CD14-positive monocyte (primary cell): ENCODE results near the gene RPS6KA4. TPM values are rescaled to one million over a fixed set of nuclear protein-coding genes. Genes with fewer than 3 reads are reported as not detected.
A peak's percentile ranks its signal among the peaks of the same experiment; 100 is the strongest.

Experiments
- DNase-seq, 3 donors: peaks; one replicate each; pipeline ENCODE4 v3.0.0-alpha.2; 2011 to 2022
- H2AFZ ChIP-seq: 2 replicates; pipeline ENCODE4 v1.6.0; 2012; ENCODE audit warnings: mild to moderate bottlenecking, low read depth, low read length, inconsistent platforms; ENCODE audit not compliant: insufficient read depth, poor library complexity, severe bottlenecking
- H3K27ac ChIP-seq, 2 donors: 1 replicate in 1 of 2; 2 replicates in 1 of 2; pipeline ENCODE4 v1.5.1; 2012 to 2013; ENCODE audit warnings: low read length in 2 of 2, control low read depth in 1 of 2, inconsistent platforms in 1 of 2, low read depth in 1 of 2, mild to moderate bottlenecking in 1 of 2
- H3K27me3 ChIP-seq, 2 donors: one replicate each; pipeline versions ENCODE4 v1.6.0 to v1.6.1; 2011 to 2013; ENCODE audit warnings: low read length in 2 of 2; ENCODE audit not compliant: control insufficient read depth in 2 of 2, insufficient read depth in 2 of 2
- H3K36me3 ChIP-seq, 2 donors: replicated peaks in 1 of 2; 1 replicate in 1 of 2; 2 replicates in 1 of 2; pipeline versions ENCODE4 v1.5.1 to v1.6.1; 2012 to 2013; ENCODE audit warnings: low read length in 2 of 2, control low read depth in 1 of 2, inconsistent platforms in 1 of 2, mild to moderate bottlenecking in 1 of 2; ENCODE audit not compliant: insufficient read depth in 2 of 2, control insufficient read depth in 1 of 2
- H3K4me1 ChIP-seq, 2 donors: 1 replicate in 1 of 2; 2 replicates in 1 of 2; pipeline versions ENCODE4 v1.5.1 to v1.6.1; 2012 to 2013; ENCODE audit warnings: low read length in 2 of 2, control low read depth in 1 of 2, inconsistent platforms in 1 of 2, mild to moderate bottlenecking in 1 of 2, moderate library complexity in 1 of 2; ENCODE audit not compliant: insufficient read depth in 2 of 2, control insufficient read depth in 1 of 2
- H3K4me2 ChIP-seq: replicated peaks from 2 replicates; pipeline ENCODE3; 2012; ENCODE audit warnings: low read length, moderate library complexity, mild to moderate bottlenecking; ENCODE audit not compliant: poor library complexity, severe bottlenecking; ENCODE audit errors: extremely low read depth
- H3K4me3 ChIP-seq, 3 experiments: fragments of 200-600 bp in 1 of 3; sonication (generic) in 1 of 3; replicated peaks in 1 of 3; 1 replicate in 2 of 3; 2 replicates in 1 of 3; pipeline ENCODE4 v1.5.1; 2011 to 2013; ENCODE audit warnings: low read length in 3 of 3, mild to moderate bottlenecking in 3 of 3, control low read depth in 2 of 3, low read depth in 2 of 3, inconsistent platforms in 1 of 3, moderate library complexity in 1 of 3
- H3K79me2 ChIP-seq: 2 replicates; pipeline ENCODE4 v1.6.0; 2012; ENCODE audit warnings: mild to moderate bottlenecking, control low read depth, inconsistent platforms, low read length, moderate library complexity; ENCODE audit not compliant: insufficient read depth
- H3K9ac ChIP-seq: 2 replicates; pipeline ENCODE4 v1.6.0; 2017; ENCODE audit warnings: low read length, mild to moderate bottlenecking; ENCODE audit not compliant: insufficient read depth, poor library complexity, severe bottlenecking
- H3K9me3 ChIP-seq, 2 donors: replicated peaks in 1 of 2; 1 replicate in 1 of 2; 2 replicates in 1 of 2; pipeline versions ENCODE4 v1.5.1 to v1.6.1; 2012 to 2013; ENCODE audit warnings: low read length in 2 of 2, control low read depth in 1 of 2; ENCODE audit not compliant: control insufficient read depth in 1 of 2, insufficient read depth in 1 of 2
- H4K20me1 ChIP-seq: 2 replicates; pipeline ENCODE4 v1.6.0; 2012; ENCODE audit warnings: mild to moderate bottlenecking, low read length, control low read depth, moderate library complexity; ENCODE audit not compliant: insufficient read depth
- H3K27ac Mint-ChIP-seq, 7 donors: one replicate each; pipeline ENCODE4 v1.8.0; 2020; ENCODE audit warnings: mild to moderate bottlenecking in 7 of 7, mixed read lengths in 7 of 7, moderate library complexity in 6 of 7, inconsistent platforms in 2 of 7
- H3K27me3 Mint-ChIP-seq, 3 donors: one replicate each; pipeline ENCODE4 v1.8.0; 2021 to 2022; ENCODE audit warnings: low read depth in 3 of 3, mild to moderate bottlenecking in 3 of 3, mixed read lengths in 3 of 3, moderate library complexity in 3 of 3, inconsistent platforms in 1 of 3
- H3K36me3 Mint-ChIP-seq, 2 donors: one replicate each; pipeline ENCODE4 v1.8.0; 2020; ENCODE audit warnings: mixed read lengths in 2 of 2, inconsistent platforms in 1 of 2, mild to moderate bottlenecking in 1 of 2
- H3K4me1 Mint-ChIP-seq: one replicate; pipeline ENCODE4 v1.8.0; 2020; ENCODE audit warnings: mild to moderate bottlenecking, mixed read lengths
- H3K4me3 Mint-ChIP-seq, 2 donors: one replicate each; pipeline ENCODE4 v1.8.0; 2020; ENCODE audit warnings: mild to moderate bottlenecking in 2 of 2, mixed read lengths in 2 of 2, moderate library complexity in 1 of 2
- H3K9me3 Mint-ChIP-seq, 7 donors: one replicate each; pipeline ENCODE4 v1.8.0; 2020 to 2022; ENCODE audit warnings: mixed read lengths in 7 of 7, mild to moderate bottlenecking in 6 of 7, moderate library complexity in 6 of 7, inconsistent platforms in 2 of 7
- WGBS: methylation state at CpG from one replicate; pipeline ENCODE4 v1.1.5; 2013; ENCODE audit warnings: missing lambda C conversion rate; ENCODE audit not compliant: insufficient coverage; 5-methylcytosine and 5-hydroxymethylcytosine counted together
- intact Hi-C, 2 donors: fragments of 100-400 bp; cut with micrococcal nuclease; formaldehyde crosslinking; loops; one replicate each; pipeline versions ENCODE4 v1.15.0 to v1.15.1; 2023
- polyA plus RNA-seq, 3 donors: library from polyadenylated mRNA; depleted of rRNA in 1 of 3; unstranded in 2 of 3; stranded (reverse) in 1 of 3; fragments of 300-500 nt in 2 of 3; fragments of >200 nt in 1 of 3; fragmentation: Illumina TruSeq in 2 of 3; gene quantifications; 1 replicate in 2 of 3; 2 replicates in 1 of 3; pipeline ENCODE4 v1.2.3, GENCODE V29; 2012 to 2021
- TF ChIP-seq, protein P1 (sequence below): fragments of 200-600 bp; IDR thresholded peaks from one replicate; pipeline ENCODE4 v1.8.0; 2022; ENCODE audit warnings: antibody characterized with exemption, mild to moderate bottlenecking

RPS6KA4 gene
- polyA plus RNA-seq, 3 donors: 16.2 to 110 (median 24.5) TPM

DNA sequence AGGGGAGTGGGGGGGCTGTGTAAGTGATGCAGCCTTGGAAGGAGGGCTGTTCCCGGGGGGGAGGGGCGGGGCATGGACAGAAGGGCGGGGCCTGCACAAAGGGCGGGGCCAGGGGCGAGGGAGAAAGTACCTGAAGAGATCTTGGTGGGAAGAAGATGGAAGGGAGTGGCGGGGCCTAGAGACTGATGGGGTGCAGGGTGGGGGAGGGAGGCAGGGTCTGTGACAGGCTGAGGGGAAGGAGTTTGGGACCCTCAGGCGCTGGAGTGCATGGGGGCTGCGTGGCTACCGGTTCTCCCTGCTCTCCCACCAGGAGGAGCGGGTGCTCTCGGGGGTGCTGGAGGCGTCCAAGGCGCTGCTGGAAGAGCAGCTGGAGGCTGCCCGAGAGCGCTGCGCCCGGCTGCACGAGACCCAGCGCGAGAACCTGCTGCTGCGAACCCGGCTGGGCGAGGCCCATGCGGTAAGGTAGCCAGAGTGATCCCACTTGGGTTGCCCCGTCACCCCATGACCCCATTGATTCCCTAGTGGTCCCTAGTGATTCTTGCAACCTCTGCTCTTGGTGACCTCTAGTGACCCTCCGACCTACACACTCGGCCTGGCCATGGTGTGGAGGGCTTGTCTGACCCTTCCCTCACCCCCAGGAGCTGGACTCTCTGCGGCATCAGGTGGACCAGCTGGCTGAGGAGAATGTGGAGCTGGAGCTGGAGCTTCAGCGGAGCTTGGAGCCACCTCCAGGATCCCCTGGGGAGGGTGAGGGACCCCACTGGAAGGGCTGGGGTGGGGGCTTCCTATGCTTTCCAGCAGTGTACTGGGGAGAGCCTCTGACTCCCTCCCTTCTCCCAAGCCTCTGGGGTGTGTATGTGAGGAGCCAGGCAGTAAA is 15.9 kb upstream of the RPS6KA4 start:
- Mint-ChIP-seq H3K27ac (peak overlapping the region in 5 of 7 donors; percentile 25 to 75 (median 56)), H3K4me3 (peak overlapping the region; percentile 55 to 82), H3K4me1 (peaks cover 52% of the 10 kb centered on the region), H3K27me3 (no peaks in the 10 kb centered on the region), H3K36me3 (peaks cover 31 to 57% of the 10 kb centered on the region in 2 donors), H3K9me3 (no peaks in the 10 kb centered on the region)
- Histone ChIP-seq H3K9me3 (no peaks in the 10 kb centered on the region), H3K4me1 (peaks cover 36 to 55% of the 10 kb centered on the region in 2 donors), H3K36me3 (peaks cover 37 to 45% of the 10 kb centered on the region in 2 donors), H3K27ac (no peak overlapping the region), H3K79me2 (peaks cover 46% of the 10 kb centered on the region), H3K4me3 (peak overlapping the region in 1 of 3 experiments; percentile 93), H3K27me3 (no peaks in the 10 kb centered on the region), H4K20me1 (peaks cover 70% of the 10 kb centered on the region), H2AFZ (peak overlapping the region; percentile 27), H3K9ac (no peak overlapping the region), H3K4me2 (peak overlapping the region; percentile 87)
- 94% methylated on average over 19 of the region's 29 CpGs for WGBS
- intact Hi-C loops: loop anchor here in 1 of 2 donors (5.0 kb wide), 1 partner anchor 36 kb away; the partner anchor contains the start of gene ESRRA
- TF ChIP-seq, protein P1, sequence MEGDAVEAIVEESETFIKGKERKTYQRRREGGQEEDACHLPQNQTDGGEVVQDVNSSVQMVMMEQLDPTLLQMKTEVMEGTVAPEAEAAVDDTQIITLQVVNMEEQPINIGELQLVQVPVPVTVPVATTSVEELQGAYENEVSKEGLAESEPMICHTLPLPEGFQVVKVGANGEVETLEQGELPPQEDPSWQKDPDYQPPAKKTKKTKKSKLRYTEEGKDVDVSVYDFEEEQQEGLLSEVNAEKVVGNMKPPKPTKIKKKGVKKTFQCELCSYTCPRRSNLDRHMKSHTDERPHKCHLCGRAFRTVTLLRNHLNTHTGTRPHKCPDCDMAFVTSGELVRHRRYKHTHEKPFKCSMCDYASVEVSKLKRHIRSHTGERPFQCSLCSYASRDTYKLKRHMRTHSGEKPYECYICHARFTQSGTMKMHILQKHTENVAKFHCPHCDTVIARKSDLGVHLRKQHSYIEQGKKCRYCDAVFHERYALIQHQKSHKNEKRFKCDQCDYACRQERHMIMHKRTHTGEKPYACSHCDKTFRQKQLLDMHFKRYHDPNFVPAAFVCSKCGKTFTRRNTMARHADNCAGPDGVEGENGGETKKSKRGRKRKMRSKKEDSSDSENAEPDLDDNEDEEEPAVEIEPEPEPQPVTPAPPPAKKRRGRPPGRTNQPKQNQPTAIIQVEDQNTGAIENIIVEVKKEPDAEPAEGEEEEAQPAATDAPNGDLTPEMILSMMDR: no peak
- DNase-seq: no peak

DNA sequence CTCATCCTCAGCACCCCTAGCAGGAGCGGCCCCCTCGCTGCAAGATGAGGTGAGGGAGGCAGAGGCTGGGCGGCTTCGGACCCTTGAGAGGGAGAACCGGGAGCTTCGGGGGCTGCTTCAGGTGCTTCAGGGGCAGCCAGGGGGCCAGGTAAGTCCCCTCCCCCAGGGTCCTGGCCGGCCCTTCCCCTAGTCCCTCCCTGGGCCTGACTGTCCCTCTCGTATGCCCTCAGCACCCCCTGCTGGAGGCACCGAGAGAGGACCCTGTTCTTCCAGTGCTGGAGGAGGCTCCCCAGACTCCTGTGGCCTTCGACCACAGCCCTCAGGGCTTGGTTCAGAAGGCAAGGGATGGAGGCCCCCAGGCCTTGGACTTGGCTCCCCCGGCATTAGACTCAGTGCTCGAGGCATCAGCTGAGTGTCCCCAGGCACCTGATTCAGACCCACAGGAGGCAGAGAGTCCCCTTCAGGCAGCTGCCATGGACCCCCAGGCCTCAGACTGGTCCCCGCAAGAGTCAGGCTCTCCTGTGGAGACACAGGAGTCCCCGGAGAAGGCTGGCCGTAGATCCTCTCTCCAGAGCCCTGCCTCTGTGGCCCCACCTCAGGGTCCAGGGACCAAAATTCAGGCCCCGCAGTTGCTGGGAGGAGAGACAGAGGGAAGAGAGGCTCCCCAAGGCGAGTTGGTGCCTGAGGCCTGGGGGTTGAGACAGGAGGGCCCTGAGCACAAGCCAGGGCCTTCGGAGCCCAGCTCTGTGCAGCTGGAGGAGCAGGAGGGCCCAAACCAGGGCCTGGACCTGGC is 15.0 kb upstream of the RPS6KA4 start:
- no peak for DNase-seq
- peaks cover 46 to 53% of the 10 kb centered on the region in 2 donors for H3K36me3 ChIP-seq
- no peak overlapping the region for H3K4me3 Mint-ChIP-seq
- peaks cover 46% of the 10 kb centered on the region for H3K79me2 ChIP-seq
- H4K20me1 ChIP-seq: peaks cover 78% of the 10 kb centered on the region
- no peaks in the 10 kb centered on the region for H3K27me3 Mint-ChIP-seq
- H3K27ac ChIP-seq: no peak overlapping the region
- peaks cover 35 to 51% of the 10 kb centered on the region in 2 donors for H3K4me1 ChIP-seq
- no peak overlapping the region for H3K27ac Mint-ChIP-seq
- 94% methylated on average over 18 of the region's 18 CpGs for WGBS
- peaks cover 50% of the 10 kb centered on the region for H3K4me1 Mint-ChIP-seq
- H3K9me3 ChIP-seq: no peaks in the 10 kb centered on the region
- peaks cover 32 to 64% of the 10 kb centered on the region in 2 donors for H3K36me3 Mint-ChIP-seq
- intact Hi-C loops: loop anchor here in 1 of 2 donors (5.0 kb wide), 1 partner anchor 37 kb away; the partner anchor contains the start of gene ESRRA
- no peak overlapping the region for H2AFZ ChIP-seq
- H3K9me3 Mint-ChIP-seq: peaks cover 0 to 1% (median 0%) of the 10 kb centered on the region in 7 donors
- no peaks in the 10 kb centered on the region for H3K27me3 ChIP-seq
- no peak overlapping the region for H3K9ac ChIP-seq
- H3K4me3 ChIP-seq: no peak overlapping the region
- TF ChIP-seq, protein P1: peak; percentile 22
- H3K4me2 ChIP-seq: no peak overlapping the region
